HCT116 (cell line): ENCODE measurements around the gene CCL13. TPM values are rescaled to one million over a fixed set of nuclear protein-coding genes. Genes with fewer than 3 reads are reported as not detected.

Experiments
- ATAC-seq: fragments of 200-7000 bp; cut with Tn5 transposase; 2 replicates; pipeline ENCODE4 v1.9.1; 2020; ENCODE audit warnings: mild to moderate bottlenecking, moderate library complexity
- BruUV-seq: library from RNA; stranded (reverse); fragments of 400-500 nt; replicated peaks from 2 replicates; lab custom pipeline; 2021; lab: Mats Ljungman, UMichigan
- CTCF ChIA-PET: fragments of 300-600 bp; sonication (Branson Sonifier 250); formaldehyde crosslinking; loops from one replicate; lab custom pipeline; 2021; ENCODE audit warnings: antibody characterized with exemption; lab: Charles Lee
- POLR2A ChIA-PET: fragments of 300-600, 350-600 bp; sonication (Branson Sonifier 250); formaldehyde crosslinking; loops from one replicate; lab custom pipeline; 2021; ENCODE audit warnings: antibody characterized with exemption; lab: Charles Lee
- RAD21 ChIA-PET, 2 experiments: fragments of 300-600 bp; sonication (Branson Sonifier 250); formaldehyde crosslinking; loops; one replicate each; lab custom pipeline; 2023; ENCODE audit warnings: low total read pairs in 2 of 2; ENCODE audit not compliant: uncharacterized antibody in 2 of 2, unreplicated experiment in 2 of 2, low non-redundant PET in 1 of 2; lab: Charles Lee
- DNase-seq: peaks from one replicate; pipeline ENCODE4 v3.0.0-alpha.2; 2010; ENCODE audit warnings: low read depth, low spot score
- H2AFZ ChIP-seq: fragments of 200-600 bp; shearing (Covaris generic), sonication (generic); 2 replicates; pipeline ENCODE4 v1.6.1; 2017; ENCODE audit warnings: low read depth, mixed run types, mixed read lengths, antibody characterized with exemption, low read length; ENCODE audit not compliant: poor library complexity, severe bottlenecking
- H3K27ac ChIP-seq: 2 replicates; pipeline ENCODE4 v1.5.1; 2012; ENCODE audit warnings: low read depth, low read length
- H3K27me3 ChIP-seq: fragments of 200-600 bp; sonication (generic); 2 replicates; pipeline ENCODE4 v1.6.1; 2016; ENCODE audit warnings: mixed run types, low read length, mixed read lengths; ENCODE audit not compliant: insufficient read depth
- H3K36me3 ChIP-seq, 2 experiments: fragments of 200-500 bp in 1 of 2; fragments of 200-600 bp in 1 of 2; sonication (Bioruptor generic) in 1 of 2; sonication (generic) in 1 of 2; 2 replicates each; pipeline versions ENCODE4 v1.5.1 to v1.6.1; 2014 to 2016; ENCODE audit warnings: low read length in 2 of 2, inconsistent platforms in 1 of 2, mixed read lengths in 1 of 2, mixed run types in 1 of 2; ENCODE audit not compliant: insufficient read depth in 2 of 2, control insufficient read depth in 1 of 2
- H3K4me1 ChIP-seq, 2 experiments: fragments of 200-600 bp in 1 of 2; sonication (generic) in 1 of 2; 2 replicates each; pipeline versions ENCODE4 v1.5.1 to v1.6.1; 2012 to 2017; ENCODE audit warnings: low read length in 2 of 2, inconsistent platforms in 1 of 2, mild to moderate bottlenecking in 1 of 2, mixed read lengths in 1 of 2, mixed run types in 1 of 2, moderate library complexity in 1 of 2; ENCODE audit not compliant: insufficient read depth in 2 of 2, control insufficient read depth in 1 of 2
- H3K4me2 ChIP-seq: fragments of 200-600 bp; sonication (generic); 2 replicates; pipeline ENCODE4 v1.6.1; 2017; ENCODE audit warnings: mixed run types, low read length, mixed read lengths
- H3K4me3 ChIP-seq, 2 experiments: fragments of 200-600 bp in 1 of 2; sonication (generic) in 1 of 2; replicated peaks in 1 of 2; 2 replicates each; pipeline ENCODE4 v1.5.1; 2011 to 2016; ENCODE audit warnings: low read length in 2 of 2, control low read depth in 1 of 2, low read depth in 1 of 2, mild to moderate bottlenecking in 1 of 2, mixed read lengths in 1 of 2, mixed run types in 1 of 2
- H3K79me2 ChIP-seq: fragments of 200-600 bp; sonication (generic); 2 replicates; pipeline ENCODE4 v1.6.1; 2017; ENCODE audit warnings: mild to moderate bottlenecking, mixed run types, low read length, moderate library complexity, mixed read lengths; ENCODE audit not compliant: insufficient read depth
- H3K9ac ChIP-seq: fragments of 200-600 bp; sonication (generic); 2 replicates; pipeline ENCODE4 v1.6.1; 2016; ENCODE audit warnings: low read length, mixed read lengths
- H3K9me2 ChIP-seq: fragments of 200-600 bp; sonication (generic), shearing (Covaris generic); 2 replicates; pipeline ENCODE4 v1.6.1; 2017; ENCODE audit warnings: mixed run types, mild to moderate bottlenecking, moderate library complexity; ENCODE audit not compliant: insufficient read depth
- H3K9me3 ChIP-seq, 2 experiments: fragments of 200-500 bp in 1 of 2; fragments of 200-600 bp in 1 of 2; sonication (Bioruptor generic) in 1 of 2; sonication (generic) in 1 of 2; 2 replicates each; pipeline ENCODE4 v1.6.1; 2014 to 2017; ENCODE audit warnings: low read length in 2 of 2, mixed read lengths in 2 of 2, inconsistent platforms in 1 of 2, low read depth in 1 of 2, mild to moderate bottlenecking in 1 of 2, mixed run types in 1 of 2, moderate library complexity in 1 of 2; ENCODE audit not compliant: control insufficient read depth in 1 of 2, insufficient read depth in 1 of 2
- H4K20me1 ChIP-seq: fragments of 200-600 bp; sonication (generic), shearing (Covaris generic); 2 replicates; pipeline ENCODE4 v1.6.1; 2017; ENCODE audit warnings: mixed run types, mild to moderate bottlenecking, moderate library complexity; ENCODE audit not compliant: insufficient read depth
- CBX3 ChIP-seq: IDR thresholded peaks from 2 replicates; pipeline ENCODE4 v1.6.1; 2012; ENCODE audit warnings: low read depth
- CEBPB ChIP-seq: IDR thresholded peaks from 2 replicates; pipeline ENCODE4 v1.6.1; 2012; ENCODE audit warnings: low read depth
- CTCF ChIP-seq, 3 experiments: fragments of 200-600 bp in 1 of 3; sonication (generic) in 1 of 3; IDR thresholded peaks in 2 of 3; conservative IDR thresholded peaks in 1 of 3; 2 replicates each; pipeline ENCODE4 v1.5.1; 2012 to 2017; ENCODE audit warnings: low read depth in 2 of 3, low read length in 2 of 3, antibody characterized with exemption in 1 of 3, borderline replicate concordance in 1 of 3, control low read depth in 1 of 3, mild to moderate bottlenecking in 1 of 3, mixed read lengths in 1 of 3, mixed run types in 1 of 3, moderate library complexity in 1 of 3; ENCODE audit not compliant: insufficient read depth in 1 of 3
- EGR1 ChIP-seq: IDR thresholded peaks from 2 replicates; pipeline ENCODE4 v1.6.1; 2012; ENCODE audit warnings: low read depth
- ELF1 ChIP-seq: IDR thresholded peaks from 2 replicates; pipeline ENCODE4 v1.6.1; 2012; ENCODE audit warnings: low read depth, borderline replicate concordance
- EZH2 ChIP-seq: fragments of 200-600 bp; sonication (generic); IDR thresholded peaks from 2 replicates; pipeline ENCODE4 v1.6.1; 2017; ENCODE audit warnings: antibody characterized with exemption, mixed run types
- EZH2phosphoT487 ChIP-seq: fragments of 200-600 bp; IDR thresholded peaks from 2 replicates; pipeline ENCODE4 v1.6.1; 2018; ENCODE audit warnings: antibody characterized with exemption, borderline replicate concordance
- JUND ChIP-seq: IDR thresholded peaks from 2 replicates; pipeline ENCODE4 v1.6.1; 2012
- POLR2A ChIP-seq: IDR thresholded peaks from 2 replicates; pipeline ENCODE4 v1.7.0; 2011; ENCODE audit warnings: borderline replicate concordance; ENCODE audit not compliant: insufficient read depth, insufficient read length; ENCODE audit errors: extremely low read depth
- POLR2AphosphoS5 ChIP-seq: IDR thresholded peaks from 2 replicates; pipeline ENCODE4 v1.6.1; 2011; ENCODE audit warnings: mild to moderate bottlenecking, low read depth, low read length, moderate library complexity
- RAD21 ChIP-seq: IDR thresholded peaks from 2 replicates; pipeline ENCODE4 v1.6.1; 2012; ENCODE audit warnings: low read depth, mild to moderate bottlenecking
- REST ChIP-seq: IDR thresholded peaks from 2 replicates; pipeline ENCODE4 v1.6.1; 2012; ENCODE audit warnings: low read depth
- SIN3A ChIP-seq: IDR thresholded peaks from 2 replicates; pipeline ENCODE4 v1.6.1; 2012; ENCODE audit warnings: low read depth
- SRF ChIP-seq: IDR thresholded peaks from 2 replicates; pipeline ENCODE4 v1.6.1; 2012; ENCODE audit warnings: low read depth
- TCF7L2 ChIP-seq: IDR thresholded peaks from 2 replicates; pipeline ENCODE4 v1.7.0; 2011; ENCODE audit warnings: borderline replicate concordance, inconsistent platforms; ENCODE audit not compliant: insufficient read depth, insufficient read length; ENCODE audit errors: extremely low read depth
- YY1 ChIP-seq: IDR thresholded peaks from 2 replicates; pipeline ENCODE4 v1.6.1; 2011; ENCODE audit warnings: low read length, low read depth, moderate library complexity, mild to moderate bottlenecking; ENCODE audit not compliant: insufficient replicate concordance; ENCODE audit errors: extremely low read depth
- ZFX ChIP-seq: fragments of 450-650 bp; IDR thresholded peaks from 2 replicates; pipeline ENCODE4 v1.6.1; 2017
- intact Hi-C: fragments of 100-400 bp; cut with micrococcal nuclease; formaldehyde crosslinking; loops from 2 replicates; pipeline ENCODE4 v1.10.0; 2022
- total RNA-seq: library from RNA; stranded (reverse); gene quantifications from one replicate; pipeline ENCODE4 v1.2.1, GENCODE V29; 2021; ENCODE audit not compliant: unreplicated experiment
- TF ChIP-seq, protein P1 (sequence below): IDR thresholded peaks from 2 replicates; pipeline ENCODE4 v1.6.1; 2012
- TF ChIP-seq, protein P2 (sequence below): IDR thresholded peaks from 2 replicates; pipeline ENCODE4 v1.6.1; 2011; ENCODE audit warnings: mild to moderate bottlenecking, low read length, moderate library complexity; ENCODE audit not compliant: insufficient replicate concordance; ENCODE audit errors: extremely low read depth
- TF ChIP-seq, protein P3 (sequence below): IDR thresholded peaks from 2 replicates; pipeline ENCODE4 v1.6.1; 2012

Gene CCL13
- total RNA-seq, 1 experiment from 2014 or later: not detected

DNA sequence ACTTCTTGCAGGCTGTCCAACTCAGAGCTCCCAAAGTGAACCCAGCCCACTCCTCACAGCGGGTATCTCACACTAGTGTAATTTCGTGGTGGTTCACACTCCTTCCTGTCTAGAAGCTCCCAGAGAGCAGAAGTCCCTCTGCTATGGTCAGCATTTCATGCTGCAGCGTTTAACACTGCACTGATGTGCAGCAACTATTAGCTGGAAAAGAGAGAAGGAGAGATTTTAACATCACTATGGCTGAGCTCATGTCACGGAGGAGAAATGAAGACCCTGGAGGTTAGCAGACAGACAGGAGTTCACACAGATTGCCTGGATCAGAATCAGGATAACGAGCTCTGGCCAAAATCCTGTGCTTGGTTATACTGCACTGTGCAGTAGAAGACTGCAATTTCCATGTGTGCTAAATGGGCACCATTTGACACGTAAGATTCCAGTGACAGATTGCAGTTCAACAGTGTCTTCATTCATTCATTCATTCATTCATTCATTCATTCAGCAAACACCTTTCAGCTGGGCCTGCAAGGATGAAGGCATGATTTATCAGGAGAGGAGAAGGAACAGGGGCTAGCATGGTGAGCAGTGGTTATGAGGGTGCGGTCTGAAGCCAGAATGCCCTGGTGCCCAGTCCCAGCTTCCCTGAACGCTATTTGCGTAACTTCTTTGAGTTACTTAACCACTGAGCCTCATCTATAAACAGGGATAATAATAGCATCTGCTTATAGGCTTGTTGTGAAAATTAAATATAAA is 12.1 kb downstream of the CCL13 start:
- RAD21 ChIA-PET: no interaction called here
- Histone ChIP-seq H3K27ac (no peak overlapping the region), H3K79me2 (no peaks in the 10 kb centered on the region), H3K9ac (no peak overlapping the region), H4K20me1 (no peaks in the 10 kb centered on the region), H2AFZ (no peak overlapping the region), H3K4me1 (no peaks in the 10 kb centered on the region), H3K4me2 (no peak overlapping the region), H3K9me2 (no peaks in the 10 kb centered on the region), H3K9me3 (no peaks in the 10 kb centered on the region), H3K4me3 (no peak overlapping the region), H3K27me3 (peaks cover 19% of the 10 kb centered on the region; the same call in 1 of the 2 replicates), H3K36me3 (no peaks in the 10 kb centered on the region)
- CTCF ChIA-PET: no interaction called here
- ATAC-seq (no peak), DNase-seq (no peak)
- intact Hi-C loops: no loop called here
- no peak for TF ChIP-seq REST
- TF ChIP-seq EGR1: no peak
- TF ChIP-seq CTCF (IDR thresholded peaks at IDR 0.05 in 2 of 3, conservative IDR thresholded peaks at IDR 0.05 in 1 of 3; ENCODE audit: borderline replicate concordance in 1 of 3, insufficient read depth in 1 of 3, low read depth in 2 of 3, low read length in 2 of 3): no peak
- no peak for TF ChIP-seq YY1
- TF ChIP-seq, protein P1, sequence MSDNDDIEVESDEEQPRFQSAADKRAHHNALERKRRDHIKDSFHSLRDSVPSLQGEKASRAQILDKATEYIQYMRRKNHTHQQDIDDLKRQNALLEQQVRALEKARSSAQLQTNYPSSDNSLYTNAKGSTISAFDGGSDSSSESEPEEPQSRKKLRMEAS: no peak
- TF ChIP-seq TCF7L2: no peak
- TF ChIP-seq EZH2phosphoT487: no peak
- TF ChIP-seq, protein P2, sequence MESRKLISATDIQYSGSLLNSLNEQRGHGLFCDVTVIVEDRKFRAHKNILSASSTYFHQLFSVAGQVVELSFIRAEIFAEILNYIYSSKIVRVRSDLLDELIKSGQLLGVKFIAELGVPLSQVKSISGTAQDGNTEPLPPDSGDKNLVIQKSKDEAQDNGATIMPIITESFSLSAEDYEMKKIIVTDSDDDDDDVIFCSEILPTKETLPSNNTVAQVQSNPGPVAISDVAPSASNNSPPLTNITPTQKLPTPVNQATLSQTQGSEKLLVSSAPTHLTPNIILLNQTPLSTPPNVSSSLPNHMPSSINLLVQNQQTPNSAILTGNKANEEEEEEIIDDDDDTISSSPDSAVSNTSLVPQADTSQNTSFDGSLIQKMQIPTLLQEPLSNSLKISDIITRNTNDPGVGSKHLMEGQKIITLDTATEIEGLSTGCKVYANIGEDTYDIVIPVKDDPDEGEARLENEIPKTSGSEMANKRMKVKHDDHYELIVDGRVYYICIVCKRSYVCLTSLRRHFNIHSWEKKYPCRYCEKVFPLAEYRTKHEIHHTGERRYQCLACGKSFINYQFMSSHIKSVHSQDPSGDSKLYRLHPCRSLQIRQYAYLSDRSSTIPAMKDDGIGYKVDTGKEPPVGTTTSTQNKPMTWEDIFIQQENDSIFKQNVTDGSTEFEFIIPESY: no peak
- no peak for TF ChIP-seq POLR2A
- TF ChIP-seq EZH2: no peak
- TF ChIP-seq CEBPB: no peak
- TF ChIP-seq SRF: no peak
- TF ChIP-seq, protein P3, sequence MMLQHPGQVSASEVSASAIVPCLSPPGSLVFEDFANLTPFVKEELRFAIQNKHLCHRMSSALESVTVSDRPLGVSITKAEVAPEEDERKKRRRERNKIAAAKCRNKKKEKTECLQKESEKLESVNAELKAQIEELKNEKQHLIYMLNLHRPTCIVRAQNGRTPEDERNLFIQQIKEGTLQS: no peak
- TF ChIP-seq POLR2AphosphoS5: no peak
- TF ChIP-seq SIN3A: no peak
- no peak for TF ChIP-seq ELF1
- TF ChIP-seq RAD21: no peak
- no peak for TF ChIP-seq ZFX
- TF ChIP-seq CBX3: no peak
- no peak for TF ChIP-seq JUND
- no TSS peak for BruUV-seq
- POLR2A ChIA-PET: no interaction called here
